PC-3 (cell line): ENCODE data around the gene NTRK2.

Experiments used
- EZH2phosphoT487 ChIP-seq: fragments of 300-600 bp; sonication (generic); IDR thresholded peaks from 2 replicates; pipeline ENCODE4 v1.6.1; 2018; ENCODE audit warnings: mild to moderate bottlenecking, antibody characterized with exemption, low read length, borderline replicate concordance
- TF ChIP-seq, protein P1 (sequence below): fragments of 300-600 bp; sonication (generic); conservative IDR thresholded peaks from 2 replicates; pipeline ENCODE4 v1.5.1; 2017; ENCODE audit warnings: antibody characterized with exemption, low read depth, mild to moderate bottlenecking, low read length

DNA sequence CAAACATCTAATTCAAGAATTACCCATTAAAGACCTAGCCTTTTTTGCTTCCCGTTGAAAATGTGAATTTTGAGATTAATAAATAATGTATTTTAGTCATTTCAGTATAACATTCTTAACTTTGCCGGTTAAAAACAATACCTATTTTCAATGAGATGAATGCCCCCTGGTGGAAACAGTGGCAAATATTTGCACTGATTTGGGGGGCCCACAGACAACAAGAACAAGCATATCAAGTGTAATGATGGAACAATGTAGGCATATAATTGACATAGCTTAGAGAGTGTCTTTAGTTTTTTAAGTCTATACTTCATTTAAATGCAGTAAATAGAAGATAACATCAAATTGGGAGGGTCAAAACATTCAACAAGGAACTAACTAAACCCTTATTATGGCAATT, 111.9 kb downstream of the NTRK2 start:
- TF ChIP-seq, protein P1, sequence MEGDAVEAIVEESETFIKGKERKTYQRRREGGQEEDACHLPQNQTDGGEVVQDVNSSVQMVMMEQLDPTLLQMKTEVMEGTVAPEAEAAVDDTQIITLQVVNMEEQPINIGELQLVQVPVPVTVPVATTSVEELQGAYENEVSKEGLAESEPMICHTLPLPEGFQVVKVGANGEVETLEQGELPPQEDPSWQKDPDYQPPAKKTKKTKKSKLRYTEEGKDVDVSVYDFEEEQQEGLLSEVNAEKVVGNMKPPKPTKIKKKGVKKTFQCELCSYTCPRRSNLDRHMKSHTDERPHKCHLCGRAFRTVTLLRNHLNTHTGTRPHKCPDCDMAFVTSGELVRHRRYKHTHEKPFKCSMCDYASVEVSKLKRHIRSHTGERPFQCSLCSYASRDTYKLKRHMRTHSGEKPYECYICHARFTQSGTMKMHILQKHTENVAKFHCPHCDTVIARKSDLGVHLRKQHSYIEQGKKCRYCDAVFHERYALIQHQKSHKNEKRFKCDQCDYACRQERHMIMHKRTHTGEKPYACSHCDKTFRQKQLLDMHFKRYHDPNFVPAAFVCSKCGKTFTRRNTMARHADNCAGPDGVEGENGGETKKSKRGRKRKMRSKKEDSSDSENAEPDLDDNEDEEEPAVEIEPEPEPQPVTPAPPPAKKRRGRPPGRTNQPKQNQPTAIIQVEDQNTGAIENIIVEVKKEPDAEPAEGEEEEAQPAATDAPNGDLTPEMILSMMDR = peak; percentile 56
- no peak for TF ChIP-seq EZH2phosphoT487
